ENCODE data around the gene HPGDS. TPM values are rescaled to one million over a fixed set of nuclear protein-coding genes. Genes with fewer than 3 reads are reported as not detected.
"Not testable (repeated sequence)": the region's sequence is repeated elsewhere in the genome, so short reads cannot be mapped to it uniquely, and the experiment has no call there.

HPGDS gene
- total RNA-seq, 1 donor from 2014 or later = not detected

DNA sequence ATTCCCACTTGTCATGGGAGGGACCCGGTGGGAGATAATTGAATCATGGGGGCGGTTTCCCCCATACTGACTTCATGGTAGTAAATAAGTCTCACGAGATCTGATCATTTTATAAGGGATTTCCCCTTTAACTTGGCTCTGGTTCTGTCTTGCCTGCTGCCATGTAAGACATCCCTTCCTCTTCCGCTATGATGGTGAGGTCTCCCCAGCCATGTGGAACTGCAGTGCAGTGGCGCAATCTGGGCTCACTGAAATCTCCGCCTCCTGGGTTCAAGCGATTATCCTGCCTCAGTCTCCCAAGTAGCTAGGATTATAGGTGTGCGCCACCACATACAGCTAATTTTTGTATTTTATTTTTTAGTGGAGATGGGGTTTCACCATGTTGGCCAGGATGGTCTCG lies 2.9 kb downstream of the HPGDS start:
- Histone ChIP-seq H3K36me3 (ENCODE audit: control insufficient read depth, insufficient read depth, low read length) (no peaks in the 10 kb centered on the region), H3K27me3 (ENCODE audit: control insufficient read depth, insufficient read depth, low read length) (no peaks in the 10 kb centered on the region), H3K4me3 (ENCODE audit: low read depth, low read length) (no peak overlapping the region)
- no peak for DNase-seq (ENCODE audit: low read depth)
- TF ChIP-seq, protein P1, sequence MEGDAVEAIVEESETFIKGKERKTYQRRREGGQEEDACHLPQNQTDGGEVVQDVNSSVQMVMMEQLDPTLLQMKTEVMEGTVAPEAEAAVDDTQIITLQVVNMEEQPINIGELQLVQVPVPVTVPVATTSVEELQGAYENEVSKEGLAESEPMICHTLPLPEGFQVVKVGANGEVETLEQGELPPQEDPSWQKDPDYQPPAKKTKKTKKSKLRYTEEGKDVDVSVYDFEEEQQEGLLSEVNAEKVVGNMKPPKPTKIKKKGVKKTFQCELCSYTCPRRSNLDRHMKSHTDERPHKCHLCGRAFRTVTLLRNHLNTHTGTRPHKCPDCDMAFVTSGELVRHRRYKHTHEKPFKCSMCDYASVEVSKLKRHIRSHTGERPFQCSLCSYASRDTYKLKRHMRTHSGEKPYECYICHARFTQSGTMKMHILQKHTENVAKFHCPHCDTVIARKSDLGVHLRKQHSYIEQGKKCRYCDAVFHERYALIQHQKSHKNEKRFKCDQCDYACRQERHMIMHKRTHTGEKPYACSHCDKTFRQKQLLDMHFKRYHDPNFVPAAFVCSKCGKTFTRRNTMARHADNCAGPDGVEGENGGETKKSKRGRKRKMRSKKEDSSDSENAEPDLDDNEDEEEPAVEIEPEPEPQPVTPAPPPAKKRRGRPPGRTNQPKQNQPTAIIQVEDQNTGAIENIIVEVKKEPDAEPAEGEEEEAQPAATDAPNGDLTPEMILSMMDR (IDR thresholded peaks at IDR 0.05; ENCODE audit: insufficient read depth, low read length, severe bottlenecking) = no peak
- FAIRE-seq = no peak

DNA sequence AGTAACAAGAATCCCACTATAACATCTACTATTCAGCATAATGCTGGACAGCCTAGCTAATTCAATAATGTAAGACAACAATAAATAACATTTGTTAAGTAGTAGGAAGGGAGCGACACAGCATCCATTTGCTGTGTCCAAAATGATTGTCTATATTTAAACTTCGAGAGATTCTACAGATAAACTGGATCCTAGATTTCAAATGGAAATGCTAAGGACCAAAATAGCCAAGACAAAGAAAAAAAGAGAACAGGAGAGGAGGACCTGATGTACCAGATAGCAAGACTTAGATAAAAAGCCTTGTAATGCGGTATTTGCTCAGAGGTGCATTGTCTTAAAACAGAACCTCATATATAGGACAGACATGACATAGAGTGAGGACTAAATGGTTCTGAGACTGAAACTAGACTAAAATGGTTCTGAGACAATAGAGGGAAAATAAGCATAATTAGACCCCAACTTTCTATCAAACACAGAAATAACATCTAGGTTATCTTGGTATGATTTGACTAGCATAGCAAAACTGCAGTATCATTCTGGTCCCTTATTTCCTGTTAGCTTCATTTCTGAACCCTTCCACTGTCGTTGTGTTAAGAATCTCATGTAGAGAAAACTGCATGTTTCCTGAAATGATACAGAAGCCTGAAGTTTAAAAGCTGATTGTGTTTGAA lies 3.8 kb downstream of the HPGDS start:
- TF ChIP-seq, protein P1 (IDR thresholded peaks at IDR 0.05; ENCODE audit: insufficient read depth, low read length, severe bottlenecking) = no peak
- Histone ChIP-seq H3K4me3 (ENCODE audit: low read depth, low read length) (no peak overlapping the region), H3K36me3 (ENCODE audit: control insufficient read depth, insufficient read depth, low read length) (no peaks in the 10 kb centered on the region), H3K27me3 (ENCODE audit: control insufficient read depth, insufficient read depth, low read length) (no peaks in the 10 kb centered on the region)
- no peak for FAIRE-seq
- no peak for DNase-seq (ENCODE audit: low read depth)

DNA sequence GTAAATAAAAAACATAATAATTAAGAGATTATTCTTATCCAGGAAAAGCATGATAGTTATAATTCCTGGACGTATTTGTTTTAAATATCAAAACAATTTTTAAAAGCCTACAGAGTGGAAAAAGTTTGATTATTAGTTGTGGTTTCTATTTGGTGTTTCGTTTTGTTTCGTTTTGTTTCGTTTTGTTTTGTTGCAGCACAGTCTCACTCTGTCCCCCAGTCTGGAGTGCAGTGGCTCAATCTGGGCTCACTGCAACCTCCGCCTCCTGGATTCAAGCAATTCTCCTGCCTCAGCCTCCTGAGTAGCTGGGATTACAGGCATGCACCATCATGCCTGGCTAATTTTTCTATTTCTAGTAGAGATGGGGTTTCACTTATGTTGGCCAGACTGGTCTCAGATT lies 5.8 kb downstream of the HPGDS start:
- FAIRE-seq; H3K4me3 ChIP-seq (ENCODE audit: low read depth, low read length); DNase-seq (ENCODE audit: low read depth); H3K36me3 ChIP-seq (ENCODE audit: control insufficient read depth, insufficient read depth, low read length); H3K27me3 ChIP-seq (ENCODE audit: control insufficient read depth, insufficient read depth, low read length): not testable (repeated sequence)

DNA sequence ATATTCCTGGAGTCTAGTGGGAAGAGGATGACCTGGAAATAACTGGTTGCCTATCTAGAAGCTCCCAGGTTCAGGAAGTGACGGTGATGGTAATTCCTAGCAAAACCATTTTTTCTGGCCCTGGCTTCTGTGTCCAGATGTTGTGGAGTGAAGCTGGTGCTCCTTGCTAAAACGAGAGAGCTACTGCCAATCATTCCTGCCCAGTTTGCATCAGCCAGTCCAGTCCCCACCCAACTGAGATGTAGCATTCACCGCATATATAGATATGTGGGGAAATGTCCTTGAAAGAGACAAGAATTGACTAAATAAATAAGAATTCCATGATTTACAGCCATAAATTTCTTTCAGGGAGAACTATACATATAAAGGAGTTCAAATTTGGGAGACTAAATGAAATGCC lies 6.3 kb downstream of the HPGDS start:
- DNase-seq (ENCODE audit: low read depth) (no peak), FAIRE-seq (no peak)
- H3K36me3 ChIP-seq (ENCODE audit: control insufficient read depth, insufficient read depth, low read length) = no peaks in the 10 kb centered on the region
- no peak overlapping the region for H3K4me3 ChIP-seq (ENCODE audit: low read depth, low read length)
- H3K27me3 ChIP-seq (ENCODE audit: control insufficient read depth, insufficient read depth, low read length) = no peaks in the 10 kb centered on the region
- TF ChIP-seq, protein P1 (IDR thresholded peaks at IDR 0.05; ENCODE audit: insufficient read depth, low read length, severe bottlenecking) = no peak

DNA sequence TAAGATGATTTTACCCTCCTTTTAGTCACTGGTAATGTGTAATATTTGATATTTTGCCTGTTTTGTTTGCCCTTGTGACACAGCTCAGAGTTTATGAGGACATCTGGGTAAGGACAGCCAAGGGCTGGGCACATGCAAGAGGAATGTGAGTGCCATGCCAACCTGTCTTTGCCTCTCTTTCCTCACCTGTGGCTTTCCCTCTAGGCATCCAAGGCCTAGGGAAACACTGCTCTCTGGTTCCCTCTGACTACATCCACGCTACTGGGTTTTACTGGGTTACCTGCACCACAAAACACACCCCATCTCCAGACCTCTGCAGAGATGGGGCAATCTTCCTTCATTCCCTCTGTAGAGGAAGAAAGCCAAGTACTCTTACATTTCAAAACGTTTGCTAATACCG lies 7.7 kb downstream of the HPGDS start:
- no peaks in the 10 kb centered on the region for H3K36me3 ChIP-seq (ENCODE audit: control insufficient read depth, insufficient read depth, low read length)
- H3K4me3 ChIP-seq (ENCODE audit: low read depth, low read length) = no peak overlapping the region
- no peaks in the 10 kb centered on the region for H3K27me3 ChIP-seq (ENCODE audit: control insufficient read depth, insufficient read depth, low read length)
- FAIRE-seq = no peak
- TF ChIP-seq, protein P1 (IDR thresholded peaks at IDR 0.05; ENCODE audit: insufficient read depth, low read length, severe bottlenecking) = no peak
- DNase-seq (ENCODE audit: low read depth) = no peak

DNA sequence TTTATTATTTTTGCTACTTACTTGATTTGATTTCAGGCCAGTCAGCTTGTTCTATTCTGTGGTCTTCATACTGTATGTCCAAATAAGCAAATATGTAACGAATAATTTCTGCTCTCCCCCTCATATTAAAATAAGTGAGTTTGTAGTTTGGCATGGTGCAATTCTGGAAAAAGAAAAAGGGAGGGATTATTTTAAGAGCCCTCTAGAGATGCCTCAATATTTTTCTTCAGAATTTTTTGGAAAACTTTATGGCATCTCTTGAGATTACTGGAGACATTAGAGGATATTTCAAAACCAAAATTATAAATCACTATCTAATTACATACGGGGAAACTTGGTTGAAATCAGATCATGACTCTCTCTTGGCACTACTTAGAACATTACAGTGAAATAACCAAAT lies 8.2 kb downstream of the HPGDS start:
- no peak overlapping the region for H3K4me3 ChIP-seq (ENCODE audit: low read depth, low read length)
- H3K36me3 ChIP-seq (ENCODE audit: control insufficient read depth, insufficient read depth, low read length) = no peaks in the 10 kb centered on the region
- FAIRE-seq = no peak
- TF ChIP-seq, protein P1 (IDR thresholded peaks at IDR 0.05; ENCODE audit: insufficient read depth, low read length, severe bottlenecking) = no peak
- no peaks in the 10 kb centered on the region for H3K27me3 ChIP-seq (ENCODE audit: control insufficient read depth, insufficient read depth, low read length)
- no peak for DNase-seq (ENCODE audit: low read depth)

All from bronchial epithelial cell (primary cell).